Measurements from ENCODE around the gene NDUFA13.
"Not testable (repeated sequence)": the region's sequence is repeated elsewhere in the genome, so short reads cannot be mapped to it uniquely, and the experiment has no call there.

Gene NDUFA13

GRCh38 chr19:19515642-19516519 lies at the start of gene NDUFA13:
Gene NDUFA13 (plus strand): TSS chr19:19516225. CDS start chr19:19516239, 14 bp downstream.
- DNase-seq (ENCODE audit: low read depth in 1 of 2, low spot score in 1 of 2) = peak; percentile 94 to 96

- DNase-seq (ENCODE audit: low read depth in 1 of 2, low spot score in 1 of 2) = no peak
Observed at GRCh38 chr19:19468424-19469050, 47.5 kb upstream of the NDUFA13 start.

GRCh38 chr19:19470579-19470978 lies 45.4 kb upstream of the NDUFA13 start:
- DNase-seq (ENCODE audit: low read depth in 1 of 2, low spot score in 1 of 2) = no peak

- no peak for DNase-seq (ENCODE audit: low read depth in 1 of 2, low spot score in 1 of 2)
Observed at GRCh38 chr19:19471682-19472081, 44.3 kb upstream of the NDUFA13 start.

- DNase-seq (ENCODE audit: low read depth in 1 of 2, low spot score in 1 of 2) = not testable (repeated sequence)
Observed at GRCh38 chr19:19472106-19472505, 43.9 kb upstream of the NDUFA13 start.

- no peak for DNase-seq (ENCODE audit: low read depth in 1 of 2, low spot score in 1 of 2)
Observed at GRCh38 chr19:19475015-19475765, 40.8 kb upstream of the NDUFA13 start.

GRCh38 chr19:19475849-19476828 lies 39.9 kb upstream of the NDUFA13 start:
- no peak for DNase-seq (ENCODE audit: low read depth in 1 of 2, low spot score in 1 of 2)

GRCh38 chr19:19477705-19478383 lies 38.2 kb upstream of the NDUFA13 start:
- DNase-seq (ENCODE audit: low read depth in 1 of 2, low spot score in 1 of 2) = no peak

GRCh38 chr19:19480688-19481087 lies 35.3 kb upstream of the NDUFA13 start:
- no peak for DNase-seq (ENCODE audit: low read depth in 1 of 2, low spot score in 1 of 2)

GRCh38 chr19:19482809-19483596 lies 33.0 kb upstream of the NDUFA13 start:
- DNase-seq (ENCODE audit: low read depth in 1 of 2, low spot score in 1 of 2) = no peak

- no peak for DNase-seq (ENCODE audit: low read depth in 1 of 2, low spot score in 1 of 2)
Observed at GRCh38 chr19:19485161-19485997, 30.6 kb upstream of the NDUFA13 start.

GRCh38 chr19:19485998-19486290 lies 30.1 kb upstream of the NDUFA13 start:
- DNase-seq (ENCODE audit: low read depth in 1 of 2, low spot score in 1 of 2) = no peak

GRCh38 chr19:19486343-19487076 lies 29.5 kb upstream of the NDUFA13 start:
- DNase-seq (ENCODE audit: low read depth in 1 of 2, low spot score in 1 of 2) = no peak

GRCh38 chr19:19487077-19487949 lies 28.7 kb upstream of the NDUFA13 start:
- no peak for DNase-seq (ENCODE audit: low read depth in 1 of 2, low spot score in 1 of 2)

- no peak for DNase-seq (ENCODE audit: low read depth in 1 of 2, low spot score in 1 of 2)
Observed at GRCh38 chr19:19487950-19488874, 27.8 kb upstream of the NDUFA13 start.
